Measurements from ENCODE around the gene PRELP. TPM values are rescaled to one million over a fixed set of nuclear protein-coding genes. Genes with fewer than 3 reads are reported as not detected.

PRELP gene
- total and polyA plus RNA-seq, 2 donors (not counting 3 experiments of a cell fraction or from before 2014, with no cell fraction given): 0.01 TPM; not detected in 1

DNA sequence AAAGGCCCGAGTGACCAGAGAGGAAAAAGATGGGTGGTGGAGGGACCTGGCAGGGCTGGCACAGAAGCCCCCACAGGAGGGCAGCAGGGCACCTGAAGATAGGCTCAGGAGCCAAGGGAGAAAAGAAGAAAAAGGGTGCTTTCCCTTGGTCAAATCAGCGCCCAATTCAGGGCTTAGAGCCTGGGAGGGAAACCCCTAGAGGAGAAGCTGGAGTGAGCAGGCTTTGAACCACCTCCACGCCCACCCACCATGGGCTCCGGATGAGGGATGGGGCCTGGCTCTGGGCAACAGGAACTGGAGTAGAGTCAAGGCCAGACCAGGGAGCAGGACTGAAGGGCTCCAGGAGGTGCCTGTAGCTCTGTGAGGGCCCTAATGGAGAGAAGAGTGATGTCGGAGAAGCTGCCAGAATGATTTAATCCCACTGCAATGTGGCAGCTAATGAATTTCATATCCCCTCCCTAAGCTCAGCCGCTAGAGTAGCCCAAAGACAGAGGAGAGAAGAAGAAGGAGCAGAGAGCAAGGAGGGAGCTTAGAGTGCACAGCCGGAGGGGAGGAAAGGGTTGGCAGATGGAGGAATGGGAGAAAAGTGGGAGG is 12.0 kb upstream of the PRELP start:
- Histone ChIP-seq H4K20me1 (replicated peaks; ENCODE audit: control insufficient read depth, extremely low read depth, insufficient read depth, low read length) (no peaks in the 10 kb centered on the region), H3K27me3 (ENCODE audit: control insufficient read depth in 2 of 2, insufficient read depth in 2 of 2, low read length in 2 of 2) (peaks cover 25 to 26% of the 10 kb centered on the region in 2 experiments), H3K27ac (ENCODE audit: insufficient read depth, low read depth, low read length) (no peak overlapping the region), H3K9ac (replicated peaks; ENCODE audit: extremely low read depth, insufficient read depth, low read length) (no peak overlapping the region), H3K4me3 (replicated peaks in 1 of 3; ENCODE audit: insufficient read depth in 1 of 3, low read depth in 1 of 3, low read length in 3 of 3) (no peak overlapping the region), H3K4me1 (ENCODE audit: control insufficient read depth, extremely low read depth, insufficient read depth, low read length) (no peaks in the 10 kb centered on the region), H3K79me2 (ENCODE audit: control insufficient read depth, insufficient read depth, low read length) (no peaks in the 10 kb centered on the region), H3K4me2 (ENCODE audit: insufficient read depth, low read length) (no peak overlapping the region), H3K36me3 (ENCODE audit: control insufficient read depth in 2 of 2, extremely low read depth in 1 of 2, insufficient read depth in 2 of 2, low read length in 2 of 2) (no peaks in the 10 kb centered on the region), H3K9me3 (replicated peaks; ENCODE audit: control insufficient read depth, insufficient read depth, low read length) (no peaks in the 10 kb centered on the region), H2AFZ (ENCODE audit: low read depth, low read length) (no peak overlapping the region), H3K9me1 (replicated peaks; ENCODE audit: control insufficient read depth, extremely low read depth, insufficient read depth, low read length) (no peaks in the 10 kb centered on the region)
- intact Hi-C loops (cut with micrococcal nuclease): no loop called here
- TF ChIP-seq POLR2AphosphoS5 (IDR thresholded peaks at IDR 0.05; ENCODE audit: insufficient read depth, low read depth, low read length) (no peak), JUN (IDR thresholded peaks at IDR 0.05; ENCODE audit: borderline replicate concordance, insufficient read depth, insufficient read length, low read depth) (no peak), GATA2 (IDR thresholded peaks at IDR 0.05; ENCODE audit: insufficient read depth, insufficient read length, low read depth, low read length) (no peak), MYC (IDR thresholded peaks at IDR 0.05; ENCODE audit: low read depth, low read length) (no peak), POLR2A (IDR thresholded peaks at IDR 0.05; ENCODE audit: low read depth, low read length) (no peak), FOS (IDR thresholded peaks at IDR 0.05; ENCODE audit: borderline replicate concordance, insufficient read depth, low read length) (no peak), EZH2 (IDR thresholded peaks at IDR 0.05; ENCODE audit: borderline replicate concordance, low read depth, low read length, severe bottlenecking) (no peak)
- TF ChIP-seq, protein P1, sequence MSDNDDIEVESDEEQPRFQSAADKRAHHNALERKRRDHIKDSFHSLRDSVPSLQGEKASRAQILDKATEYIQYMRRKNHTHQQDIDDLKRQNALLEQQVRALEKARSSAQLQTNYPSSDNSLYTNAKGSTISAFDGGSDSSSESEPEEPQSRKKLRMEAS (IDR thresholded peaks at IDR 0.05; ENCODE audit: insufficient read depth, insufficient read length): no peak
- TF ChIP-seq, protein P2, sequence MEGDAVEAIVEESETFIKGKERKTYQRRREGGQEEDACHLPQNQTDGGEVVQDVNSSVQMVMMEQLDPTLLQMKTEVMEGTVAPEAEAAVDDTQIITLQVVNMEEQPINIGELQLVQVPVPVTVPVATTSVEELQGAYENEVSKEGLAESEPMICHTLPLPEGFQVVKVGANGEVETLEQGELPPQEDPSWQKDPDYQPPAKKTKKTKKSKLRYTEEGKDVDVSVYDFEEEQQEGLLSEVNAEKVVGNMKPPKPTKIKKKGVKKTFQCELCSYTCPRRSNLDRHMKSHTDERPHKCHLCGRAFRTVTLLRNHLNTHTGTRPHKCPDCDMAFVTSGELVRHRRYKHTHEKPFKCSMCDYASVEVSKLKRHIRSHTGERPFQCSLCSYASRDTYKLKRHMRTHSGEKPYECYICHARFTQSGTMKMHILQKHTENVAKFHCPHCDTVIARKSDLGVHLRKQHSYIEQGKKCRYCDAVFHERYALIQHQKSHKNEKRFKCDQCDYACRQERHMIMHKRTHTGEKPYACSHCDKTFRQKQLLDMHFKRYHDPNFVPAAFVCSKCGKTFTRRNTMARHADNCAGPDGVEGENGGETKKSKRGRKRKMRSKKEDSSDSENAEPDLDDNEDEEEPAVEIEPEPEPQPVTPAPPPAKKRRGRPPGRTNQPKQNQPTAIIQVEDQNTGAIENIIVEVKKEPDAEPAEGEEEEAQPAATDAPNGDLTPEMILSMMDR (IDR thresholded peaks at IDR 0.05; ENCODE audit: extremely low read depth in 1 of 2, insufficient read depth in 1 of 2, low read depth in 1 of 2, low read length in 2 of 2): no peak
- ChIA-PET POLR2A (interaction anchor here (0.8 kb wide), 1 partner anchor 12 kb away, joined by 3 read pairs; the partner anchor contains the start of gene PRELP), CTCF (interaction anchor here (0.8 to 1.5 kb wide), 4 partner anchors 18 to 124 kb away, joined by 3 to 4 read pairs (median 4); no protein-coding TSS in a partner anchor)
- dilution Hi-C loops (cut with MboI; ENCODE audit: extremely low pct_ligation_motif_present, low sequenced_read_pairs): no loop called here
- BruUV-seq (replicated peaks): no TSS peak
- no peak for DNase-seq (ENCODE audit: low read depth, low spot score)
- FAIRE-seq: no peak

Data from endothelial cell of umbilical vein (primary cell).